Panc1 (cell line): ENCODE measurements around the gene VWF. TPM values are rescaled to one million over a fixed set of nuclear protein-coding genes. Genes with fewer than 3 reads are reported as not detected.

Experiments used
- ATAC-seq: fragments of 200-7000 bp; cut with Tn5 transposase; 2 replicates; pipeline ENCODE4 v1.9.1; 2020; ENCODE audit warnings: mild to moderate bottlenecking, moderate library complexity
- BruUV-seq: library from RNA; stranded (reverse); fragments of 400-500 nt; replicated peaks from 2 replicates; lab custom pipeline; 2021; lab: Mats Ljungman, UMichigan
- CTCF ChIA-PET: fragments of 300-600 bp; sonication (Branson Sonifier 250); formaldehyde crosslinking; loops from one replicate; lab custom pipeline; 2022; ENCODE audit warnings: antibody characterized with exemption; lab: Charles Lee
- POLR2A ChIA-PET: fragments of 300-600 bp; sonication (Branson Sonifier 250); formaldehyde crosslinking; loops from one replicate; lab custom pipeline; 2022; ENCODE audit warnings: antibody characterized with exemption; lab: Charles Lee
- DNase-seq: peaks from one replicate; pipeline ENCODE4 v3.0.0-alpha.2; 2010; ENCODE audit warnings: low read depth, low spot score
- H3K27ac ChIP-seq: 2 replicates; pipeline ENCODE4 v1.5.1; 2011; ENCODE audit warnings: mild to moderate bottlenecking, low read length, inconsistent platforms
- H3K27me3 ChIP-seq: fragments of 200-500 bp; sonication (Bioruptor generic); 2 replicates; pipeline ENCODE4 v1.6.0; 2014; ENCODE audit warnings: low read length, inconsistent platforms; ENCODE audit not compliant: control insufficient read depth, insufficient read depth
- H3K36me3 ChIP-seq: fragments of 200-500 bp; sonication (Bioruptor generic); 2 replicates; pipeline ENCODE4 v1.5.1; 2014; ENCODE audit warnings: inconsistent platforms, mild to moderate bottlenecking, low read length, moderate library complexity; ENCODE audit not compliant: control insufficient read depth, insufficient read depth
- H3K4me1 ChIP-seq: 2 replicates; pipeline ENCODE4 v1.5.1; 2011; ENCODE audit warnings: inconsistent platforms, mild to moderate bottlenecking, low read length, moderate library complexity; ENCODE audit not compliant: control insufficient read depth, insufficient read depth
- H3K4me3 ChIP-seq, 2 experiments: 2 replicates each; pipeline ENCODE4 v1.5.1; 2011 to 2012; ENCODE audit warnings: low read depth in 2 of 2, low read length in 2 of 2, mild to moderate bottlenecking in 2 of 2, inconsistent platforms in 1 of 2, moderate library complexity in 1 of 2
- H3K9me3 ChIP-seq: fragments of 200-500 bp; sonication (Bioruptor generic); 2 replicates; pipeline ENCODE4 v1.5.1; 2014; ENCODE audit warnings: low read depth, mild to moderate bottlenecking, inconsistent platforms, low read length, moderate library complexity; ENCODE audit not compliant: control insufficient read depth, insufficient read depth
- POLR2AphosphoS5 ChIP-seq: IDR thresholded peaks from 2 replicates; pipeline ENCODE4 v1.6.1; 2012; ENCODE audit warnings: mild to moderate bottlenecking, low read depth, low read length, moderate library complexity
- SIN3A ChIP-seq: IDR thresholded peaks from 2 replicates; pipeline ENCODE4 v1.6.1; 2012; ENCODE audit warnings: low read depth, mild to moderate bottlenecking, low read length, moderate library complexity, borderline replicate concordance; ENCODE audit not compliant: insufficient read depth
- TCF7L2 ChIP-seq: IDR thresholded peaks from 2 replicates; pipeline ENCODE4 v1.6.1; 2011; ENCODE audit warnings: mild to moderate bottlenecking, low read depth, low read length, inconsistent platforms
- in situ Hi-C: cut with HindIII; loops from 2 replicates; pipeline ENCODE4 v1.10.0; 2016; ENCODE audit warnings: low sequenced_read_pairs, low pct_unique_long_range_greater_than_20kb
- intact Hi-C: fragments of 100-400 bp; cut with micrococcal nuclease; formaldehyde crosslinking; loops from one replicate; pipeline ENCODE4 v1.10.0; 2022; ENCODE audit not compliant: unreplicated experiment
- total RNA-seq: library from RNA; stranded (reverse); gene quantifications from one replicate; pipeline ENCODE4 v1.2.1, GENCODE V29; 2021; ENCODE audit not compliant: unreplicated experiment
- TF ChIP-seq, protein P1 (sequence below), 2 experiments: IDR thresholded peaks; 2 replicates each; pipeline ENCODE4 v1.6.1; 2011 to 2012; ENCODE audit warnings: low read depth in 2 of 2, control low read depth in 1 of 2, low read length in 1 of 2, mild to moderate bottlenecking in 1 of 2, moderate library complexity in 1 of 2; ENCODE audit not compliant: insufficient read depth in 1 of 2
- TF ChIP-seq, protein P2 (sequence below): fragments of 450-650 bp; IDR thresholded peaks from 2 replicates; pipeline ENCODE4 v1.5.1; 2017; ENCODE audit warnings: mild to moderate bottlenecking

The VWF gene
- total RNA-seq, 1 experiment from 2014 or later, result 0.31 TPM

DNA sequence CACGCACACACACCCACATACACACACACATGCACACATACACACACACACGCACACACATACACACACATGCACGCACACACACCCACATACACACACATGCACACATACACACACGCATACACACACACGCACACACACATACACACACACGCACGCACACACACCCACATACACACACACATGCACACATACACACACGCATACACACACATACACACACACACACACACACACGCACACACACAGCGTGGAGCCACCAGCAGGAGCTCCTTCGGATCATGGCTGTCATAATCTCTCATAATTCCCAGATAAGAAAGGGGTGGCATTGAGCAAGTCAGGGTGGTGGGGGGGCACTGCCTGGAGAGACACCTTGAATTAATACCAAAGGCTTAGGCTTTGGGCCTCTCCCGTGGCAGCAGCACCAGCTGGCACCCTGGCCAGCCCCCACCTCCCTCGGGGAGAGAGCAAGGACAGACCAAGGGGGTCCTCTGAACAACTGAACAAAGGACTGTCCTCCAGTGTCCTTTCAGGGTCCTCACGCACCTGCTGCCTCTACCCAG is 201.3 kb downstream of the VWF start:
- BruUV-seq, result no TSS peak
- Histone ChIP-seq H3K4me1 (no peaks in the 10 kb centered on the region), H3K27me3 (0 out of 2 replicates have a peak, but pooled peaks cover 2% of the 10 kb centered on the region), H3K27ac (no peak overlapping the region), H3K9me3 (no peaks in the 10 kb centered on the region), H3K36me3 (no peaks in the 10 kb centered on the region), H3K4me3 (no peak overlapping the region)
- POLR2A ChIA-PET, result no interaction called here
- in situ Hi-C loops (no loop called here), intact Hi-C loops (no loop called here)
- TF ChIP-seq, protein P1, sequence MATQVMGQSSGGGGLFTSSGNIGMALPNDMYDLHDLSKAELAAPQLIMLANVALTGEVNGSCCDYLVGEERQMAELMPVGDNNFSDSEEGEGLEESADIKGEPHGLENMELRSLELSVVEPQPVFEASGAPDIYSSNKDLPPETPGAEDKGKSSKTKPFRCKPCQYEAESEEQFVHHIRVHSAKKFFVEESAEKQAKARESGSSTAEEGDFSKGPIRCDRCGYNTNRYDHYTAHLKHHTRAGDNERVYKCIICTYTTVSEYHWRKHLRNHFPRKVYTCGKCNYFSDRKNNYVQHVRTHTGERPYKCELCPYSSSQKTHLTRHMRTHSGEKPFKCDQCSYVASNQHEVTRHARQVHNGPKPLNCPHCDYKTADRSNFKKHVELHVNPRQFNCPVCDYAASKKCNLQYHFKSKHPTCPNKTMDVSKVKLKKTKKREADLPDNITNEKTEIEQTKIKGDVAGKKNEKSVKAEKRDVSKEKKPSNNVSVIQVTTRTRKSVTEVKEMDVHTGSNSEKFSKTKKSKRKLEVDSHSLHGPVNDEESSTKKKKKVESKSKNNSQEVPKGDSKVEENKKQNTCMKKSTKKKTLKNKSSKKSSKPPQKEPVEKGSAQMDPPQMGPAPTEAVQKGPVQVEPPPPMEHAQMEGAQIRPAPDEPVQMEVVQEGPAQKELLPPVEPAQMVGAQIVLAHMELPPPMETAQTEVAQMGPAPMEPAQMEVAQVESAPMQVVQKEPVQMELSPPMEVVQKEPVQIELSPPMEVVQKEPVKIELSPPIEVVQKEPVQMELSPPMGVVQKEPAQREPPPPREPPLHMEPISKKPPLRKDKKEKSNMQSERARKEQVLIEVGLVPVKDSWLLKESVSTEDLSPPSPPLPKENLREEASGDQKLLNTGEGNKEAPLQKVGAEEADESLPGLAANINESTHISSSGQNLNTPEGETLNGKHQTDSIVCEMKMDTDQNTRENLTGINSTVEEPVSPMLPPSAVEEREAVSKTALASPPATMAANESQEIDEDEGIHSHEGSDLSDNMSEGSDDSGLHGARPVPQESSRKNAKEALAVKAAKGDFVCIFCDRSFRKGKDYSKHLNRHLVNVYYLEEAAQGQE (IDR thresholded peaks at IDR 0.05; ENCODE audit: insufficient read depth in 1 of 2, low read depth in 2 of 2, low read length in 1 of 2), result no peak
- TF ChIP-seq POLR2AphosphoS5 (no peak), TCF7L2 (no peak), SIN3A (no peak)
- TF ChIP-seq, protein P2, sequence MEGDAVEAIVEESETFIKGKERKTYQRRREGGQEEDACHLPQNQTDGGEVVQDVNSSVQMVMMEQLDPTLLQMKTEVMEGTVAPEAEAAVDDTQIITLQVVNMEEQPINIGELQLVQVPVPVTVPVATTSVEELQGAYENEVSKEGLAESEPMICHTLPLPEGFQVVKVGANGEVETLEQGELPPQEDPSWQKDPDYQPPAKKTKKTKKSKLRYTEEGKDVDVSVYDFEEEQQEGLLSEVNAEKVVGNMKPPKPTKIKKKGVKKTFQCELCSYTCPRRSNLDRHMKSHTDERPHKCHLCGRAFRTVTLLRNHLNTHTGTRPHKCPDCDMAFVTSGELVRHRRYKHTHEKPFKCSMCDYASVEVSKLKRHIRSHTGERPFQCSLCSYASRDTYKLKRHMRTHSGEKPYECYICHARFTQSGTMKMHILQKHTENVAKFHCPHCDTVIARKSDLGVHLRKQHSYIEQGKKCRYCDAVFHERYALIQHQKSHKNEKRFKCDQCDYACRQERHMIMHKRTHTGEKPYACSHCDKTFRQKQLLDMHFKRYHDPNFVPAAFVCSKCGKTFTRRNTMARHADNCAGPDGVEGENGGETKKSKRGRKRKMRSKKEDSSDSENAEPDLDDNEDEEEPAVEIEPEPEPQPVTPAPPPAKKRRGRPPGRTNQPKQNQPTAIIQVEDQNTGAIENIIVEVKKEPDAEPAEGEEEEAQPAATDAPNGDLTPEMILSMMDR, result no peak
- DNase-seq, result no peak
- CTCF ChIA-PET, result no interaction called here
- ATAC-seq, result no peak

DNA sequence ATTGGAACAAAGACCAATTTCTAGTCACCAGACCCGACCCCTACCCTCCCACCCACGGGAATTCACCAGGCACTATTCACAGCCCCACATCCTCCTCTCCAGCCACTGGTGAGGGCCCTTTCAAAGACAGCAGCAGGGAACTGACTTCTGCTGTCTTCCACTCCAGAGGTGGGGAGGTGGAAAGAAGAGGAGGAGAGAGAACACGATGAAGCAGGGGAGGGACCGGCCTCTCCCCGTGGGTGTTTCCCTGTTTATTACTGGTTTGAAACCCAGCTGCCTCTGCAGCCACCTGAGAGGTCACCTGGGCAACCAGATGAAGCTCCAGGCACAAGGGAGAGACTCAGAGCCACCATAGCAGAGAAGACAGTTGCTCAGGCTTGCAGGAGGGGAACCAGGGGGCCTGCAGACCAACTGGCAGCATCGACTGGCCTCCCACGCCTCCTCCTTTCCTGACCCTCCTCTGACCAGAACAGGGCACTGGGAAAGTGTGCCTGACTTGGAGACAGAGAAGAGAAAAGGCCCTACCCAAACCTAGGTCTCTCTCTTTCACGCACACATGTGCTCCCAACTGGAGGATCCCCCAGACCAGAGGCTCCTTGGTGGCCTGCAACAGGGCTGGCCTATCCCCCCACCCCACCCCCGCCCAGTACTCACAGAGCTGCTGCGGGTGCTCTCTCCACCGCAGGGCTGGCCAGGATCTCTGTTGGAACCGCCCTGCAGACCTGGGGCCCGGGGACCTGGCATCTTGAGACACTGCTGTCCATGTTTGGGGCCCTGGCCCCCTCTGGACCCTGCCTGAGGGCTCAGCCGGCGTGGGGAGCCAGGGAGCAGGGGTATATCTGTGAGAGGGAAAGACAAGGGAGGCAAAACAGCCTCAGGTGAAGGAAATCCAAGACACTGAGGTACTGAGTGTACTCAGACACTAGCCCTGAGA is 202.2 kb downstream of the VWF start:
- TF ChIP-seq, protein P1 (IDR thresholded peaks at IDR 0.05; ENCODE audit: insufficient read depth in 1 of 2, low read depth in 2 of 2, low read length in 1 of 2), result no peak
- TF ChIP-seq, protein P2, result no peak
- no peak for TF ChIP-seq POLR2AphosphoS5
- no peak for TF ChIP-seq SIN3A
- no peak for TF ChIP-seq TCF7L2
- no peaks in the 10 kb centered on the region for H3K4me1 ChIP-seq
- in situ Hi-C loops (no loop called here), intact Hi-C loops (no loop called here)
- no peak for ATAC-seq
- H3K27me3 ChIP-seq, result 0 out of 2 replicates have a peak, but pooled peaks cover 2% of the 10 kb centered on the region
- no peak for DNase-seq
- H3K4me3 ChIP-seq, result no peak overlapping the region
- H3K27ac ChIP-seq, result no peak overlapping the region
- no TSS peak for BruUV-seq
- no peaks in the 10 kb centered on the region for H3K9me3 ChIP-seq
- H3K36me3 ChIP-seq, result no peaks in the 10 kb centered on the region
- ChIA-PET POLR2A (no interaction called here), CTCF (no interaction called here)
